SKM-1 treated with dmso at 0.1 percent for 144 hours (cell line): ENCODE results near the gene ITGAE.

Experiments
- DNase-seq: peaks from one replicate; lab custom pipeline; 2025; ENCODE audit not compliant: unreplicated experiment; lab: John Stamatoyannopoulos, UW

Gene ITGAE

GRCh38 chr17:3695723-3696411, 105.1 kb downstream of the ITGAE start, which contains the start of gene P2RX5:
Gene P2RX5 (minus strand): TSS chr17:3696155. CDS start chr17:3696005, 150 bp downstream.
- peak; percentile 44 for DNase-seq

GRCh38 chr17:3695129-3695722, 105.8 kb downstream of the ITGAE start:
- no peak for DNase-seq

GRCh38 chr17:3693829-3694231, 107.2 kb downstream of the ITGAE start:
- DNase-seq: no peak

- no peak for DNase-seq
These were observed 107.8 kb downstream of the ITGAE start for GRCh38 chr17:3693141-3693540.

- no peak for DNase-seq
These were observed 108.6 kb downstream of the ITGAE start for GRCh38 chr17:3692346-3692745.

GRCh38 chr17:3691617-3692067, 109.3 kb downstream of the ITGAE start:
- no peak for DNase-seq

GRCh38 chr17:3690094-3690715, 110.8 kb downstream of the ITGAE start:
- no peak for DNase-seq

GRCh38 chr17:3689262-3690093, 111.5 kb downstream of the ITGAE start:
- DNase-seq: no peak

- no peak for DNase-seq
These were observed 112.1 kb downstream of the ITGAE start for GRCh38 chr17:3688852-3689261.

GRCh38 chr17:3688027-3688553, 112.9 kb downstream of the ITGAE start:
- DNase-seq: no peak

GRCh38 chr17:3685174-3685573, 115.8 kb downstream of the ITGAE start:
- DNase-seq: no peak

- DNase-seq: no peak
These were observed 117.9 kb downstream of the ITGAE start for GRCh38 chr17:3683054-3683511.

- DNase-seq: no peak
These were observed 119.0 kb downstream of the ITGAE start for GRCh38 chr17:3682033-3682432.

GRCh38 chr17:3681565-3681964, 119.4 kb downstream of the ITGAE start:
- DNase-seq: no peak

GRCh38 chr17:3681057-3681456, 119.9 kb downstream of the ITGAE start:
- no peak for DNase-seq

- DNase-seq: no peak
These were observed 121.4 kb downstream of the ITGAE start for GRCh38 chr17:3679531-3680126.

- DNase-seq: no peak
These were observed 122.0 kb downstream of the ITGAE start for GRCh38 chr17:3678821-3679530.

- DNase-seq: no peak
These were observed 122.7 kb downstream of the ITGAE start for GRCh38 chr17:3678095-3678820.

- no peak for DNase-seq
These were observed 125.1 kb downstream of the ITGAE start for GRCh38 chr17:3675886-3676285.
